ENCODE measurements around the gene TTBK1. TPM values are rescaled to one million over a fixed set of nuclear protein-coding genes. Genes with fewer than 3 reads are reported as not detected.

Gene TTBK1
- total and polyA plus RNA-seq, 10 of the 15 experiments (the other 5 are each of a cell fraction or from before 2014, with no cell fraction given), result 0.05 to 0.27 TPM; not detected in 8

- no peak overlapping the region for H3K4me2 ChIP-seq (ENCODE audit: control insufficient read depth, insufficient read depth)
- H3K9me3 ChIP-seq (replicated peaks; ENCODE audit: control insufficient read depth, insufficient read depth, low read length), result no peaks in the 10 kb centered on the region
- H3K79me2 ChIP-seq (ENCODE audit: control insufficient read depth, insufficient read depth, low read length), result no peaks in the 10 kb centered on the region
- FAIRE-seq (no peak), ATAC-seq (no peak), DNase-seq (ENCODE audit: low read depth, low spot score) (no peak)
- RAD21 ChIA-PET (ENCODE audit: unreplicated experiment), result interaction anchor here (1.0 to 1.7 kb wide), 9 partner anchors 29 to 242 kb away, joined by 3 to 6 read pairs (median 4); partner anchors contain the start of genes CRIP3 and ZNF318
- POLR2A ChIA-PET, result interaction anchor here (0.5 to 1.6 kb wide), 3 partner anchors 55 to 102 kb away, joined by 3 to 5 read pairs (median 3); partner anchors contain the start of gene ZNF318
- H3K27me3 ChIP-seq (replicated peaks in 1 of 2; ENCODE audit: control insufficient read depth in 2 of 2, insufficient read depth in 2 of 2, low read length in 1 of 2), result no peaks in the 10 kb centered on the region
- in situ Hi-C loops (cut with MboI), result no loop called here
- H3K4me3 ChIP-seq, result no peak overlapping the region
- SMC1A ChIA-PET (ENCODE audit: uncharacterized antibody, unreplicated experiment), result interaction anchor here (1.1 to 2.5 kb wide), 6 partner anchors 9 to 239 kb away, joined by 3 to 10 read pairs (median 6); partner anchors contain the start of gene CRIP3
- intact Hi-C loops (cut with micrococcal nuclease; ENCODE audit: unreplicated experiment), result no loop called here
- no peaks in the 10 kb centered on the region for H4K20me1 ChIP-seq (ENCODE audit: control insufficient read depth, insufficient read depth)
- no peak for TF ChIP-seq NBN (IDR thresholded peaks at IDR 0.05)
- TF ChIP-seq E4F1 (IDR thresholded peaks at IDR 0.05; ENCODE audit: borderline replicate concordance, partially characterized antibody), result peak; percentile 17
- TF ChIP-seq MLLT1 (IDR thresholded peaks at IDR 0.05), result no peak
- TF ChIP-seq RB1 (IDR thresholded peaks at IDR 0.05; ENCODE audit: borderline replicate concordance), result no peak
- TF ChIP-seq SREBF2 (IDR thresholded peaks at IDR 0.05; ENCODE audit: low read length), result no peak
- TF ChIP-seq MEF2B (IDR thresholded peaks at IDR 0.05; ENCODE audit: partially characterized antibody, poor library complexity, severe bottlenecking), result no peak
- no peak for TF ChIP-seq POLR2AphosphoS5 (IDR thresholded peaks at IDR 0.05; ENCODE audit: low read length)
- TF ChIP-seq SIN3A (IDR thresholded peaks at IDR 0.05; ENCODE audit: low read depth, low read length), result no peak
- TF ChIP-seq SMAD1 (IDR thresholded peaks at IDR 0.05; ENCODE audit: low read depth, partially characterized antibody), result peak; percentile 27
- TF ChIP-seq HSF1 (IDR thresholded peaks at IDR 0.05; ENCODE audit: low read depth, low read length), result no peak
- TF ChIP-seq EED (IDR thresholded peaks at IDR 0.05; ENCODE audit: low read depth), result no peak
- no peak for TF ChIP-seq RCOR1 (conservative IDR thresholded peaks at IDR 0.05; ENCODE audit: low read depth, low read length)
- no peak for TF ChIP-seq POLR2A (IDR thresholded peaks at IDR 0.05; ENCODE audit: low read depth, low read length)
- TF ChIP-seq ZNF207 (IDR thresholded peaks at IDR 0.05; ENCODE audit: borderline replicate concordance), result no peak
- TF ChIP-seq TARDBP (IDR thresholded peaks at IDR 0.05; ENCODE audit: borderline replicate concordance), result no peak
- no peak for TF ChIP-seq ZNF217 (IDR thresholded peaks at IDR 0.05)
- TF ChIP-seq MTA2 (IDR thresholded peaks at IDR 0.05; ENCODE audit: low read depth), result peak; percentile 25; the same call in 1 of the 2 replicates
- CTCF ChIA-PET, result interaction anchor here (1.2 to 3.2 kb wide), 8 partner anchors 41 to 239 kb away, joined by 3 to 15 read pairs (median 4); partner anchors contain the start of gene CRIP3
- peaks cover 22% of the 10 kb centered on the region for H3K4me1 ChIP-seq (ENCODE audit: control insufficient read depth, insufficient read depth, low read length)
- no peak overlapping the region for H2AFZ ChIP-seq (ENCODE audit: control insufficient read depth, low read depth, low read length)
- WGBS (ENCODE audit: insufficient coverage, insufficient replicate concordance, low lambda C conversion rate, missing lambda C conversion rate), result 82% methylated on average over 7 of the region's 7 CpGs
- H3K9ac ChIP-seq (ENCODE audit: control insufficient read depth, insufficient read depth, low read length), result no peak overlapping the region
- BruUV-seq (replicated peaks), result no TSS peak
- H3K27ac ChIP-seq (ENCODE audit: control insufficient read depth, insufficient read depth), result no peak overlapping the region
- H3K36me3 ChIP-seq (ENCODE audit: control insufficient read depth in 2 of 2, insufficient read depth in 2 of 2, low read length in 1 of 2), result no peaks in the 10 kb centered on the region
Observed at GRCh38 chr6:43267619-43268354, 24.5 kb downstream of the TTBK1 start.

All from GM12878 (cell line).